HG02870 (cell line): ENCODE results near the gene DHX8.

ENCODE experiments used
- ATAC-seq: cut with Tn5 transposase; IDR thresholded peaks from one replicate; pipeline ENCODE4 v1.9.1; 2021; ENCODE audit warnings: mild to moderate bottlenecking, moderate library complexity; ENCODE audit not compliant: unreplicated experiment

The DHX8 gene

DNA sequence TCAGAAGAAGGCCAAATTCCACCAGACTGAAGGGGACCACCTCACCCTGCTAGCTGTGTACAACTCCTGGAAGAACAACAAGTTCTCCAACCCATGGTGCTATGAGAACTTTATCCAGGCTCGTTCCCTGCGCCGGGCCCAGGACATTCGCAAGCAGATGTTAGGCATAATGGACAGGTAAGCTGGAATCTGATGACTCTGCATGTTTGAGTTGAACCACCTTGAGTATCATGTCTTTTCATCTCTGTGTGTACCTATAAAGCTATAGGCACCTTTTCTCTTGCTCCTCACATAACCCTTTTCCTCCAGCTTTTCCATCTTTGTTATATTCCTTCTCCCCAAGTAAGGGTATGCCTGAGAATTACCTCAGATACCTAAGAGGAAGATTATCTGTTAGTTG lies 37.6 kb downstream of the DHX8 start:
- no peak for ATAC-seq

DNA sequence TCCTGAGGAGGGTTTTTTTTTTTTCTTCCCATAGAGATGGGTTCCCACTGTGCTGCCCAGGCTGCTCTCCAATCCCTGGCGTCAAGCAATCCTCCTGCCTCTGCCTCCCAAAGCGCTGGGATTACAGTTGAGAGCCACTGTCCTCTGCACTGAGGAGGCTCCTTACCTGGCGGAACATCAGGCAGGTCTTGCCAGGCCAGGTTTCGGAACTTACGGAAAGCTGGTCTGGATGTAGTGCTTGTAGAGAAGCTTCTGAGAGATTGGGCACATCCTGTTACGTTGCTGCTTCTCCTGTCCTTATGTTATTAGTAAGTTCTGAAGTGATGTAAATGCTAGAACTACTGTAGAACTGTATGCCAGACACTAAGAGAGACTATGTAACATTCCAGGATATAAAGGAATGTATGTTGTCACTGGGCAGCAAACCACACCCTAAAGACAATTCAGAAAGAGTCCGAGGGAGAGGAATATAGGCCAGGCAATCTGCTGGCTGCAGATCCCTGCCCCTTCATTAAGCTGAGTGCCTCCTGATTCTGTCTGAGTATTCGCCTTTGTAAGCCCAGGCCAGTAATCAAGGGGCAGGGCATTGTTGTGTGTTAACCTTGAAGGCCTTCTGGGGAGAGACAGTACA lies 41.3 kb downstream of the DHX8 start:
- ATAC-seq: no peak

DNA sequence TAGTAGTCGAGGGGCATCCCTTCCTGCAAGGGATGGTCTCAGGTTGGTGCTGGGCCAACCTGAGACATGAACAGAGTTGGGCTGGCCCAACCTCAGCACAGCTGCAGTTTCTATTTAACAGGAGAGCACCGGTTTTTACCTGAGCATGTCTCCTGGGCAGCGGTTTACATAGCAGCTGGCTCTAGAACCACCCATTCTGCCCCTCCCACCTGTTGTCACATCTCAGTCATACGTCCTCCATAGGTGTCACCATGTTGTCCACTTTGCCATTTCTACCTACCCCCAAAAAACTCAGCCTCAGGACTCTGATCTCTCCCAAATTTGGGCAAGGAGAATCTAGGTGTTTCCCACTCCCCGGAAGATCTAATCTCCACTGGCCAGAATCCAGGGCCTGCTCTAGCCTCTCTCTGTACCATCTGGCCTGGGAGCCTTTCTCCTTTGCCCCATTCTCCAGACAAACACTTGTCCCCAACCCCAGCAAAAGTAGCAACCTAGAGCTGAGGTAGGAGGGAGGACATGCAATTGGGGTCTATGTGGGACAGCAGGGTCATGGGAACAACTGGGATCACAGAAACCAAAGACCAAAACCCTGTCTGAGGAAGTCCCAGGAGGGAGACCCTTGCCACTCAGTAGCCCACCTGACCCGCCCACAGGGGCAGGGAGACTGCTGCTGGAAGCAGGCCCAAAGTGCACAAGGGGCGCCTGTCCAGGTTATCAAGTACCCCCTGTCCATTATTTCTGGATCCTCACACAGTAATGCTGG lies 43.3 kb downstream of the DHX8 start:
- ATAC-seq: no peak

DNA sequence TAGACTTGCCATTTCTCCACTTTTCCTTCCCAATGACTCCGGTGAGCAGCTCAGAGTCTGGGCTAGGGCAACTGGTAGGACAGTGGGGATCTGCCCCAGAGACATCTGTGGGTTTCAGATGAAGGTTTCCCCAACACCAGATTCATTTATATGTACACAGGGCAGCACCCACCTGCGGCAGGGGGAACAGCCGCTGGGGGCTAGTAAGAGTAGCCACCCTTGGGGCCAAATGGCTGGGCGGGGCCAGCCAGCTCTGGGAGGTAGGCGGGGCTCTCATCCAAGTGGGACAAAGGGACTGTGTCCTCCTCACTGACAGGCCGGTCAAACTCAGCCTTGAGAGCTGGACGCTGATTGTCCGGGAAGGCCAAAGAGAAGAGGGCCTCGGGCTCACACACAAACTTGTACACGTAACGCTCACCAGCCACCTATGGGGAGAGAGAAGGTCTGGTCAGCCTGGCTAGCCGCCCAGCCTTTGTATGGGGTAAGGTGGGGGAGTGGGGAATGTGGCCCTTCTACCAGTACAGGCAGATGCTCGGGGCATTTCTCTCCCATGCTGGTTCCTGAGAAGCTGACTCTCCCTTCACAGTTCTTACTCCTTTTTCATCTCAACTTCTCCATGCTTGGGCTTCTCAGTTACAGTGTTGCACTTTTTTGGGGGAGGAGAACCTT lies 44.7 kb downstream of the DHX8 start:
- ATAC-seq: no peak

DNA sequence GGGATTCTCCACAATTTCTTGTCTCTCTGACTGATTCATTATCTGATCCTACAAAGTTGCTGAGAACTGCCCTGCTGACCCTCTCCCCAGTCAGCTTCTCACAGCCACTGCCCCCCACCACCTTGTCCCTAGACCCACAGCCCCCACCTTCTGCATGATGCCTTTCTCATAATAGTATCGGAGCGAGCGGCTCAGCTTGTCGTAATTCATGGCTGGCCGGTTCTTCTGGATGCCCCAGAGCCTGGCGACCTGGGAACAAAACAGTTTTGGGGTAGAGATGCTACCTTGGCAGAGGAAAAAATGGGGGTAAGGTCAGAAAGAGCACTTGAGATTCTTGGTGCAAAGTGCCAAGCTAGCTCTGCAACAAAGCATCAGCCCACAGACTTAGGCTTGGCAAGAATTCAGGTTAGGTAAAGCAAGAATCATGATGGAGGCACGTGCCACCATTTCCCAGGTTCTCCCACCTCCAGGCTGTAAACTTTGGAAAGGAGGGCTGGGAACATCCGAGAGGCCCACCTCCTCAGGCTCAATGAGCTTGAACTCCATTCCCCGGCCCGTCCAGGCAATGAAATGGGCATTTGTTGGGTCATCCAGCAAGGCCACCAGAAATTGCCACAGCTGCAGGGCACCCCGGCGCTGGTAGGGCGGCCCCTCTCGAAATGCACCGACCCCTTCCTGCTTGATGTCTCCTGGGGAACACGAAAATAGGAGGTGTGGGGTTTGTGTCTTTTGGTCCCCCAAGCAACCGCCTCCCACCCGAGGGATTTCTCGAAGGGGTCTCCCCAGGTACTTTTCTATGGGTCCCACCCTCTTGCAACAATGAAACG lies 45.4 kb downstream of the DHX8 start:
- ATAC-seq: no peak

DNA sequence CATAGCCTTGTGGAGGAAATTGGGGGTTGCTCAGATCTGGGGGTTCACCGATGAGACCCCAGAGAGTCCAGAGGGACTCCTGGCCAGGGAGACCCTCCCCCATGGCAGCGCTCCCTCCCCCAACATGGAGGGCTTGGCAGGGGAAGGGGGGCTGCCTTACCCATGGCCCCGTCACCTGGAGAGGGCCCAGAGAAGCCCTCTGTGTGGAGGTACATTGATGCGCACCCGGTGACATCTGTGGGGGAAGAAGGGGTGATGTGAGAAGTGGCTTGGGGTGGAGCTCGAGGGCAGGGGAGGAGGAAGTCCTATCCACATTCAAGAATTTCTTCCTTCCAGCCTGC lies 46.1 kb downstream of the DHX8 start:
- no peak for ATAC-seq

DNA sequence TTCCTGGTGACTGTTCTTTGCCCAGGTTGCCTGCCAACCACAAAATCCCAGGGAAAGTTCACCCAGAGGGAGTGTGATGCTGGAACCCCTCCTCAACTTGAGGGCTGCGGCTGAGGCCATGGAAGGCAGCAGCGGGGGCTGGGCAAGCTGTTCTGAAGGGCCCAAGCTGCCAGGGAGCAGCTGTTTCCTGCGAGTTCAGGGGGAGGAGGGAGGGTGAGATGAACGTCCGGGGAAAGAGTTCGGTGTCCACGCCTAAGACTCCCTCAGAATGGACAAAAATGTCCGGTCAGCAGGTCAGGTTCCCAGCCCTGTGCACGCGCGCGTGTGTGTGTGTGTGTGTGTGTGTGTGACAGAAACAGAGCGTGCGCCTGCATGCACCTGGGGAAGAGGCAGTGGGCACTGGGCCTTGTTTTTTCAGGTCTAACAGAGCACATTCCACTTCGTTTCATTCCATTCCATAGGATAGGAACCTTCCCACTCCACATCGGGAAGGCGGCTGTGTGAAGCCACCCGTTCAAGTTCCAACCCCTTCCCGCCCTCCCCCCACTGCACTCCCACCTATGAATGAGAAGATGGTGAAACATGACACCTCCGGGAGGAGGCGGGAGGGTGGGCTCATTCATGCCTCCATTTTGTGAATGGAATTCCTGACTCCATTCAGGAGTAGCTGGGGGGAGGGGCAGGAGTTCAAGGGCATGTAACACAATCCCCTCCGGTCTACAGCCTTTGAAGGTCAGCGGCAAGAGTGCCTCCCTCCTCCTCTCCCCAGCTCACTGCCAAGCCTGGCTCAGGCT lies 46.7 kb downstream of the DHX8 start:
- ATAC-seq: no peak

DNA sequence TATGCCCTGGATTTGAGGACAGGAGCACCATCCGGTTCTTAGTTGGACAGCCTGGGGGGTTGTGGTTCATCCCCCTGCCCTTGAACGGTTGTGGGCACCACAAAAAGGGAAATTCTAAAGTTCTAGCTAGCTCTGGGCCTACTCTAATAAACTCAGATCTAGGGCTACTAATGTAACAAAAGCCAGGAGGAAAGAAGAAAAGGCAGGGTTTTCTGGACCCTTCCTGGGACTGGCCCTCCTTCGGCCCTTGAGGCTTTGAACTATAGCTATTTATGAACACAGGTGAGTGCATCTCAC lies 47.3 kb downstream of the DHX8 start:
- ATAC-seq: no peak

DNA sequence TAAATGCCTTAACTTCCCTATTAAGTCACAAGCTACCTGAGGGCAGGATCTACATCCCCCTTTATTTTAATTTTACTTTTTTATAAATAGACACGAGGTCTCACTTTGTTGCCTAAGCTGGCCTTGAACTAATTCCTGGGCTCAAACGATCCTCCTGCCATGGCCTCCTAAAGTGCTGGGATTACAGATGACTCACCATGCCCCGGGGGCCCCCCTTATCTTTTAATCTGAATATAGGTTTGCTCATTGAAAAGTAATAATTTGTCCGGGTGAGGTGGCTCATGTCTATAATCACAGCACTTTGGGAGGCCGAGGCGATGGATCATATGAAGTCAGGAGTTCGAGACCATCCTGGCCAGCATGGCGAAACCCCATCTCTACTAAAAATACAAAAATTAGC lies 48.2 kb downstream of the DHX8 start:
- ATAC-seq: no peak

DNA sequence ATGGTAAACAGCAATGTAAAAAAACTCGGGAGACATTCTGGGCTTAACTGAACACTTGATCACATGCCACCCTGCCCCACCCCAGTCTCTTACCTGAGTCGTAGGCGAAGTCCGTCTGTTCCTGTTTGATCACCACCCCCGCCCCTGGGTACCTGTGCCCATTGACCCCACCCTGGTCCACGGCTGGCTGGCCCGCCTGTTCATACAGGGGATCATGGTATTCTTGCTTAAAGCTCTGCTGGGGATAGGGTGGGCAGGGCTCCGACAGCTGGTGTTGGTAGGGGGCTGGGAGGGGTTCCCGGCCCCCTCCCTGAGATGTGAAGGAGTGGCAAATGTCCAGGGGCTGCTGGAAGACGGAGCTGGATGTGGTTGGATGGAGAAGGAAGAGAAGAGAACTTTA lies 48.8 kb downstream of the DHX8 start:
- no peak for ATAC-seq

DNA sequence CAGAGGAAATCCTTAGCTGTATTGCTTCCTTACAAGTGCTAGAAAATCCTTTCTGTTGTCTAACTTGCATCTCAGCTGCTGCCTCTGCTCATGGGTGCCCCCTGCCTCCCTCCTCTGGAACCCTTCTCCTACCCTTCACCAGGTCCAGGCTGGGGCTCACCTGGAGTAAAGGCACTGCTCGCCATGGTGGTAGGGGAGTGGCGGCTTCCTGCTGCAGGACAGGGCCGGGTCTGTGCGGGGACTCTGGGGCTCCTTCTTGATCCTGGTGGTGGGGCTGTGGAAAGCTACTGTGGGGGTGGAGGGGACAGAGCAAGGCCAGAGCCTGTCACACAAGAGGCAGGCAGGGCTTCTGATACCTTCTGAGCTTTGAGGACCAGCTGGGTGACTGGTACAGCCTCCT lies 49.9 kb downstream of the DHX8 start:
- no peak for ATAC-seq

DNA sequence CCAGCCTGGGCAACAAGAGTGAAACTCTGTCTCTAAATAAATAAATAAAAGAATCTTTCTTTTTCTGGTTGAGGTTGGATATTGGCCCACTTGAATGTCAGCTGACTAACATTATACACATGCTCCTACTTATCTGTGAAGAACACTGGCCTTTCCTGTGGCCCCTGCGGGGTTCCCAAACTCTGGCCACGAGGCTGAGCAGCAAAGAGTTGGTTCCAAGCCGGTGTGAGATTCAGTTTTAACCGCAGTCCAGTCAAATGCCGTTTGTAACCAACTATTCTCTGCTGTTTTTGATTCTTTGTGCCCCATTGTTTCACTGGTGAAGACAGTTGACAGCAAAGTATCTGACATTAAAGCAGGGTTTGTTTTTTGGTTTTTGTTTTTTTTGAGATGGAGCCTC lies 51.1 kb downstream of the DHX8 start:
- ATAC-seq: no peak

DNA sequence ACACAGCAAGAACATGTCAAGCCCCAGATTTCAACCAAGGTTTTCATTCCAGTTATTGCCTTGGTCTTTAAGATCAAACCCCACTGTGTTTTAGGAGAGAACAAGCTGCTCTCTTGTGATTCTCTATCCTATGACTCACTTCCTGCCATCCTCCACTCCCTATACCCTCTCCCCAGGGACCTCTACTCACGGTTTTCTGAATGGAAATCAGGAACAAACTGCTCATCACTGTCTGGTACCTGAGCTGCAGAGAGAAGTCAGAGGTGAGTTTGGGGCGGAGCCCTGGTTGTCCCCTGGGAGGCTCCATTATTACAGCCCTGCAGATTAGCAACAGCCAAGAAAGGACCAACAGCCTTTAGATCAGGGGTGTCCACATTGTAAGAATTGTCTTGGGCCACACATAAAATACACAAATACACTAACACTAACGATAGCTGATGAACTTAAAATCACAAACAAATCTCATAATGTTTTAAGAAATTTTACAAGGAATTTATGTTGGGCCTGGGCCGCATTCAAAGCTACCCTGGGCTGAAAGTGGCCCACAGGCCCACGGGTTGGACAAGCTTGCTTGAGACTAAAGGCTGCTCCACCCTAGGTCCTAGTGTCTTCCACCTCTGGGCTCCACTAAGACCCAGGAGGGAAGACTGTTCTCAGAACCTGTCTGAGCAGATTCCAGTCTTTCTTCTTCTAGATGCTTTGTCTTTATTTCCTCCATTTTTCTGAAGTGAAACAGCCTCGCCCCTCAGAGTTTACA lies 52.6 kb downstream of the DHX8 start:
- ATAC-seq: no peak

DNA sequence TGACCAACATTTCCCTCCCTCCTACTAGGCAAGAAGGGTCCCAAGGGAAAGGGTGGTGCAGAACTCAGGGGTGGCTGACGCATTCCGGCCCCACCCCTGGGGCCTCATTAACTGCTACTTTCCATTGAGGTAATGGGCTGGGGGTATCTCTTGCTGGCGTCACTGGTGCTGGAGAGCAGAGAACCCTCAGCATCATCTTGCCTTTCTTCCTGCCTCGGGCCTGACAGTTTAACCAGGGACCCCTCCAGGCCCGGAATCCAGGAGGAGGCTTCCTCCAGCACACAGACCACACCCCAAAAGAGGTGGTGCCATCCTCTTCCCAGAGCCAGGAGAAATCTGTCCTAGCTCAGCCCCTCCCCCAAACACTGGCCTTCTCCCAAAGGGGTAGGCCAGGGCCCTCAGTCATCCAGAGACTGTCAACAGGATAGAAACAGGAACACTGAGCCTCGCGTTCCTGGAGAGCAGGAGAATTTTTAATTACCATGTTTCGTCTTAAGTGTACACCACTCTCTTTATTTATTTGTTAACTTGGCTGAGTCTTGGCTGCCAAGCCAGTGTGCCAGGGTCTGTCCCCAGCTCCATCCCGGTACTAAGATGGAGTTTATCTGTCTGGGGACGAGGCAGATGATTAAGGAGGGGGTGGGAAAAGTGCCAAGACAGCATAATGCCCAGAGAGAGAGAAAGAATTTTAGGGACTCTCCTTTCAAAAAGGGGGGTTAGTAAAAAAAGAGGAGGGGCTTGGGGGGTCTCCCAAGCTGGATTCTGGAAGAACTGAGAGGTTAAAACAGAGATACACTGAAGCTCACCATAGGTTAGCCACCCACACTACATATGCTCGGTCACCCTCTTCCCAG lies 57.3 kb downstream of the DHX8 start:
- ATAC-seq: no peak

DNA sequence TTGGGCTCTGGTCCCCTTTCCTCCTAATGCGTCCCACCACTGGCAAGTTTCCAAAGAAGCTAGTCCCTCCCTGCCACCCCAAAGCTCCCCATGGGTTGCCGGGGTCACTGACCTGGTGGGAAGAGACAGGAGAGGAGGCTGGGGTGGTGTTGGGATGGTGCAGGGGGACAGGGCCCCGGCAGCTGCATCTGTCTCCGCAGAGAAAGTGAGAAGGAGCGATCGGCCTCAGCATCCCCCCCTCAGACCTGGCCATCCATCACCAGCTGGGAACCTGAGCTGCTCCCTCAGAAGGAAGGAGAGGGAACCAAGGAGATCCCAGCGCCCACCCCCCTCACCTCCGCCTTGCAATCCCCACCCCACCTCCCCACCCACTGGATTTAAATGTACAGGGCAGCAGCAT lies 59.1 kb downstream of the DHX8 start:
- no peak for ATAC-seq

DNA sequence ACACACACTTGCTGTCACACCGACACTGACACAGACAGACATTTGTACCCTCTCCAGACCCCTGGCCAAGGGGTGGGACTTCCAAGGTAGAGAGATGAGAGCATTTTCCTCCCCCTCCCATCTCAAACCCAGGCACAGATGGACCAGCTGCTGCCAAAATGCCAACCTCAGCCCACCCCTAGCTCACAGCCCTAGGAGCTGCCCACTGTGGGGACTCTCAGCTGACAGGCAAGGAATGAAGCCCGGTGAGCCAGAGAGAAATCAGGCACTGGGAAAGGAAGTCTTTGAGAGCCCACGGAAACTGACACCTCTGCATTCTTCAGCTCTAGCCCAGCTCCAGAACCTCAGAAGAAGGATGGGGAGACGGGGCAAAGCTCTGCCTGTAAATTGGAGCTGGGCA lies 59.5 kb downstream of the DHX8 start:
- no peak for ATAC-seq

DNA sequence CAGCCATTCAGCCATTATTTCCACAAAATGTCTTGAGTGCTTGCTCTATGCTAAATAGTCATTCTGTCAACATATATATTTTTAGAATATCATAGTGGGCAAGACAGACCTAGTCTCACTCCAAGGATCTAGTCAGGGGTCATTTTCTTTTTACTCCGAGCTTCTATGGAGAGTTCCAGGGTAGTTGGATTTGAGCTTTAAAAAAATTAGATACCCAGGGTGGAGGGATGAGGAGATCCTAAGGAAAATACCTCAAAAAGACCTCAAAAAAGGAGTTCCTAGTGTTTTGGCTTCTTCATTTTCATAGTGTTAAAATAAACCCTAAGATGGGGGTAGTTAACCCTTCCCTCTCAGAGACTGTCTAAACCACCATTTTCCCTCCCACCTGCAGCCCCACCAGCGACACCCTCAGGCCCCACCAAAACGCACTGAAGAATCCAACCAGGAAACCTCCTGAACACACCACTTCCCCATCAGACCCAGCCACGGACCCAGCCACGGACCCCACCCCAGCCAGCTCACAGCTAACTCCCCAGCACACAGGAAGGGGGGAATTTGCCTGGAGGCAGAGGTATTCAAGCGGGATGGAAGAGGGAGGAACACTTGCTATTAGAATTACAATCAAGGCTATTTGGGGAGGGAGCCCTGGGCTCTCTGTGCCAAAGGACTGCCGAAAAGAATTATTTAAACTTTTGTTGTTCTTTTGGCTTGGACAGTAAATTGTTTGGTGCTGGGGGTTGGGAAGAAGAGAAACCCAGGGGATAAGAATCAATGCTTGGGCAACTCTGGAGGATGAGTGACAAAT lies 60.2 kb downstream of the DHX8 start:
- ATAC-seq: no peak

DNA sequence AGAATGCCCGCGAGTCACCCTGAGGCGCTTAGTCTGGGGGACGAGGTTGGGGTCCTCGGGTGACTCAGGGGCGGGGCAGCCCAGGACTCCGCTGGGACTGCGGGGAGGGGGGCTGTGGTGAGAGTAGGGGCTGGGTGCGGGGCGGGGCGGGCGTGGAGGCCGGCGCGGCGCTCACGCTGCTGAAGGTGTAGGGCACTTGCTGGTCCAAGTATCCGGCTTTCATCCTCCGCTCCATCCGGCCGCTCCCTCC lies 61.5 kb downstream of the DHX8 start:
- no peak for ATAC-seq
